Measurements from ENCODE around the gene OSBPL5.

OSBPL5 gene

DNA sequence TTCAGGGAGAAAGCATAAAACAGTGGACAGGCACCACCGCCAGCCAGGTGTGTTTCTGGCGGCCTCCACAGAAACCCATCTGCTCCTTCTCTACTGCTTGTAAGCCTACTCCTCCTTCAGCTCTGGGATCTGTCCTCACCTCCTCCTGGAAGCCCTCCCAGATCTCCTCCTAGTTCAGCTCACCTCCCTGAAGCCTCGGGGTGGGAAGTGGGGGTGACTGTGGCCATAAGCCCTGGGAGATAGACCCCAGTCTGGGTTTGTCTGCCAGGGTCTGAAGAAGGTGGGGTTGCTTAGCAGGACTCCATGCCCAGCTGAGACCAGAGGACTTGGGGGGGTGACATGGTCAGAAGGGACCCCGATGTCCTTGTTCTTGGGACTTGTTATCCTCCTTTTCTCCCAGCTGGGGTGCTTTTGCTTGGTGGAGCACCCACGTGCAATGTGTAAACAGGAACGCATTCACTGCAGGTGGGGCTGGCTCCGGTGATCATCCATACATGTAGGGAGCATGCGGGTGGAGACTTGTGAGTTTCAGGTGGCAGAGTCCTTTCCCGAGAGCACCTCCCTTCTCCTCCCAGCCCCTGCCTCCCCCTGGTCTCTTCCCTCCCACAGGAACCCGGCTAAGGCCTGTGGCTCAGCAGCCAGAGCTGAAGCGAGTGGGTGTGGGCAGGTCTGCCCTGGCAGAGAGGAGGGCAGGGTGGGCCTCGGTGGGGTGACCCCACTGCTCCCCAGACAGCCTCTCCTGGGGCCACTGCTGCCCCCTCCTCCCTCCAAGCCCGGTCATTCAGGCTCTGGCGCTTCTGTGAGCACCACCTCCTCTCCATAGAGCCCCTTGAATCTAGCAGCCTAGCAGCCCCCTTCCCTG lies 27.6 kb upstream of the OSBPL5 start:
- no peak for DNase-seq
- Mint-ChIP-seq H3K4me1 (no peaks in the 10 kb centered on the region), H3K4me3 (no peak overlapping the region), H3K27me3 (no peaks in the 10 kb centered on the region), H3K9me3 (no peaks in the 10 kb centered on the region), H3K36me3 (no peaks in the 10 kb centered on the region), H3K27ac (no peak overlapping the region)
- CTCF ChIA-PET = no interaction called here

DNA sequence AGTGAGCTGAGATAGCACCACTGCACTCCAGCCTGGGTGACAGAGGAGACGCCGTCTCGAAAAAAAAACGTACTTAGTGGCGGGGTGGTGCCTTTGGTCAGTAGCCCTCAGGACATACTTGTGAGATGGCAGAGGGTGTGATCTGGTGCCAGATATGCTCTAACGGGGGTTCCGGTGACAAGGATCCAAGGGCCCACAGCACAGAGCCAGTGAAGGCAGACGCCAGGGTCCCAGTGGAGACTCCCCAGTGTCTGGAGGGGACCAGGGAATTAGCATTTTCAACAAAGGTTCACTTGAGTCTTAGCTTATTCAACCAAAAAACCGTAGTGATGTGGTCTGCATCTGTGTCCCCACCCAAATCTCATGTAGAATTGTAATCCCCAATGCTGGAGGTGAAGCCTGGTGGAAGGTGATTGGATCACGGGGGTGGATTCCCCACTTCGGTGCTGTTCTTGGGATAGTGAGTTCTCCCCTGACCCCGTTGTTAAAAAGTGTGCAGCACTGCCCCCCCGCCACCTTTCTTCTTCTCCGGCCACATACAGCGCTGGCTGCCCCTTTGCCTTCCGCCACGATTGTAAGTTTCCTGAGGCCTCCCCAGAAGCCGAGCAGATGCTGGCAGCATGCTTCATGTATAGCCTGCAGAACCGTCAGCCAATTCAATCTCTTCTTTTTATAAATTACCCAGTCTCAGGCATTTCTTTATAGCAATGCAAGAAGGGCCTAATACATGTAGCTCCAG lies 26.6 kb upstream of the OSBPL5 start:
- DNase-seq = no peak
- H3K27ac Mint-ChIP-seq = no peak overlapping the region
- H3K27me3 Mint-ChIP-seq = no peaks in the 10 kb centered on the region
- no peaks in the 10 kb centered on the region for H3K36me3 Mint-ChIP-seq
- no peak overlapping the region for H3K4me3 Mint-ChIP-seq
- H3K9me3 Mint-ChIP-seq = no peaks in the 10 kb centered on the region
- no peaks in the 10 kb centered on the region for H3K4me1 Mint-ChIP-seq
- CTCF ChIA-PET = no interaction called here

DNA sequence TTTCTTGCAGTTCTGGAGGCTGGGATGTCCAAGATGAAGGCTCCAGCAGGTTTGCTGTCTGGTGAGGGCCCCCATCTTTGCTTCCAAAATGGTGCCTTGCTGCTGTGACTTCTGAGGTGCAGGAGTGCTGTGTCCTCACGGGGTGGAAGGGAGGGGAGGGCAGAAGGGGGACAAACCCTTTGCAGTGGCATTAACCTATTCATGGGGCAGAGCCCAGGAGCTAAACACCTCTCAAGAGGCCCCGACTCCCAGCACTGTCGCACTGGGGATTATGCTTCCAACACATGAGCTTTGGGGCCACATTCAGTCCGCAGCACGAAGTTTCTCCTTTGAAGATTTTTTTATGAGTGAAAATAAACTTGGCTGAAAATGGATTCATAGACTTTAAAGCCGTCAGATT lies 25.5 kb upstream of the OSBPL5 start:
- DNase-seq = no peak
- CTCF ChIA-PET = no interaction called here
- Mint-ChIP-seq H3K9me3 (no peaks in the 10 kb centered on the region), H3K27ac (no peak overlapping the region), H3K36me3 (no peaks in the 10 kb centered on the region), H3K4me3 (no peak overlapping the region), H3K4me1 (no peaks in the 10 kb centered on the region), H3K27me3 (peaks cover 4% of the 10 kb centered on the region)

DNA sequence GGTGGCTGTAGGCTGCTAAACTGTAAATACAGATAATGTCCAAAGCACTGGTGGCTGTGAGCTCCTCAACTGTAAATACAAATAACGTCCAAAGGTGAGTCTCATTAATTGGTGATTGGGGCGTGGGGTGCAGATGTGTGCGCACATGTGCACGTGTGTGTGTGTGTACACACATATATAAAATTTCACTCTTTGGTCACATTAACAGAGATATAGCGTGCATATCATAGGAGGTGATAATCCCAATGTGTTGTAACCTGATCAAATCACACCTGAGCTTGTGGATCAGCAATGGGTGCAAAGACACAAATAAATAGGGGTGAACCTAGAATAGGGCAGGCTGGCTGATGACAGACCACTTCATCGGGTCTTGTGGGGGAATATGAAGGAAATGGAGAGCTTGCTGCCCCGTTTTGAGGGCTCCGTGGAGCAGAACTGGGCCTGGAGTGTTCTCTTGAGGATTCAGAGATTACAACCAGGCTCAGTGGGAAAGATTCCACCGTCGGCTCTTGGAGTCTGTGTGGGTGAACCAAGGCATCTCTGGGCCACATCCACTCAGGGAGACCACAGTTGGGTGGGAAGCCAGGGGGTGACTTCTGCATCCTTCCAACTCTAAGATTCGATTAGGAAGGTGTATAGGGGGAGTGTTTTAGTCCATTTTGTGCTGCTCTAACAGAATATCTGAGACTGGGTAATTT lies 24.9 kb upstream of the OSBPL5 start:
- Mint-ChIP-seq H3K4me3 (no peak overlapping the region), H3K9me3 (no peaks in the 10 kb centered on the region), H3K27ac (no peak overlapping the region), H3K27me3 (peaks cover 4% of the 10 kb centered on the region), H3K4me1 (no peaks in the 10 kb centered on the region), H3K36me3 (no peaks in the 10 kb centered on the region)
- CTCF ChIA-PET = no interaction called here
- no peak for DNase-seq

DNA sequence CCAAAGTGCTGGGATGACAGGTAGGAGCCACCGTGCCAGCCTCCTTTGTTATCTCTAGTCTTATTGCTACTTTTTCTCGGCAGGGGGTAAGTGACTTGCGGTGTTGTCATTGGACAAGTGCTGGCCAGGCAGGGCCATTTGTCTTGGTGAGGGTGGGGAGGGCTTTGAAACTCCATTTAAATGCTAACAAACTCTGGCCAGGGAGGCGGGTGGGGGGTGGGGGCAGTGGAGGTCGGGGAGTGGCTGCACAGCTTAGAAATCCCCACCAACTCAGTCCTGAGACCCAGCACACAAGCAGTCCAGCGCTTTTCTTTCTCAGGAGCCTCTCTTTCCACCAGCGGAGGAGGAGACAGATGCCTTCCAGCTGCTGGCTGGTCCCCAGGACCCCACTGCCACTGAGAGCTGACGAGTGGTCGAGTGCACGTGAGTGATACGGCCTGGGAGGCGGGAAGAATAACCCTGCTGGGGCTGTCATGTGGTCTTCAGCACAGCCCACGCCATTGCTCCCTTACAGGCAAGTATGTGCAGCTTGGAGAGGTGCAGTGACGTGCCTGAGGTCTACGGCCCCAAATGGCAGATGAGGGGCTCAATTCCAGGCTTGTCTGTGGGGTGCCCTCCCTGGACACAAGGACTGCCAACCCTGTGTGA lies 24.2 kb upstream of the OSBPL5 start:
- CTCF ChIA-PET = no interaction called here
- Mint-ChIP-seq H3K4me1 (no peaks in the 10 kb centered on the region), H3K36me3 (no peaks in the 10 kb centered on the region), H3K27ac (no peak overlapping the region), H3K27me3 (peaks cover 4% of the 10 kb centered on the region), H3K4me3 (no peak overlapping the region), H3K9me3 (no peaks in the 10 kb centered on the region)
- peak; percentile 18 for DNase-seq

- H3K4me3 Mint-ChIP-seq = no peak overlapping the region
- H3K27ac Mint-ChIP-seq = no peak overlapping the region
- H3K36me3 Mint-ChIP-seq = no peaks in the 10 kb centered on the region
- no peaks in the 10 kb centered on the region for H3K9me3 Mint-ChIP-seq
- CTCF ChIA-PET = no interaction called here
- DNase-seq = no peak
- no peaks in the 10 kb centered on the region for H3K4me1 Mint-ChIP-seq
- peaks cover 4% of the 10 kb centered on the region for H3K27me3 Mint-ChIP-seq
These were observed 23.5 kb upstream of the OSBPL5 start for GRCh38 chr11:3188496-3189195.

DNA sequence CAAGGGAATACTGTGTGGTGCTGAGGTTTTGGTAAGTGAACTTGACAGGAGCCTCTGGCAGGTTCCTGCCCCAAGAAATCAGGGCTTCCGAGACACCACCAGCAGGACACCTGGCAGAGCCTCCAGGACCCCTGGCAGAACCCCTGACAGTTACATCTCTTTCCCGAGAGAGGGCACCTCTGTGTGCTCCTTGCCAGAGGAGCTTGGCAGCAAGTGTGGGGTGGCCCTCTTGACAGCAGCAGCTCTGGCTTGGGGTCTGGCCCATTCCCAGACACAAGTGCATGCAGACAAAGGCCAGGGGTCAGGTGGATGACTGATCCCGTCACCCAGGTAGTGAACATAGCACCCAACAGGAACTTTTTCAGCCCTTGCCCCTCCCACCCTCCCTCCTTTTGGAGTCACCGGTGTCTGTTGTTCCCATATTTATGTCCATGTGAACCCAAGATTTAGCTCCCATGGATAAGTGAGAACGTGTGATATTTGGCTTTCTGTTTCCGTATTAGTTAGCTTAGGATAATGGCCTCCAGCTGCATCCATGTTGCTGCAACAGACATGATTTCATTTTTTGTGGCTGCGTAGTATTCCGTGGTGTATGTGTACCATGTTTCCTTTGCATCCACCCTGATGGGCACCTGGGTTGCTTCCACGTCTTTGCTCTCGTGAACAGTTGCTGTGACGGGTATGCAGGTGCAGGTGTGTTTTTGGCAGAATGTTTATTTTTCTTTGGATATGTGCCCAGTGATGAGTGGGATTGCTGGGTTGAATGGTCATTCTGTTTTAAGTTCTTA lies 21.2 kb upstream of the OSBPL5 start:
- peaks cover 4% of the 10 kb centered on the region for H3K27me3 Mint-ChIP-seq
- CTCF ChIA-PET = no interaction called here
- no peak for DNase-seq
- H3K4me3 Mint-ChIP-seq = no peak overlapping the region
- H3K36me3 Mint-ChIP-seq = no peaks in the 10 kb centered on the region
- H3K9me3 Mint-ChIP-seq = no peaks in the 10 kb centered on the region
- no peaks in the 10 kb centered on the region for H3K4me1 Mint-ChIP-seq
- no peak overlapping the region for H3K27ac Mint-ChIP-seq

DNA sequence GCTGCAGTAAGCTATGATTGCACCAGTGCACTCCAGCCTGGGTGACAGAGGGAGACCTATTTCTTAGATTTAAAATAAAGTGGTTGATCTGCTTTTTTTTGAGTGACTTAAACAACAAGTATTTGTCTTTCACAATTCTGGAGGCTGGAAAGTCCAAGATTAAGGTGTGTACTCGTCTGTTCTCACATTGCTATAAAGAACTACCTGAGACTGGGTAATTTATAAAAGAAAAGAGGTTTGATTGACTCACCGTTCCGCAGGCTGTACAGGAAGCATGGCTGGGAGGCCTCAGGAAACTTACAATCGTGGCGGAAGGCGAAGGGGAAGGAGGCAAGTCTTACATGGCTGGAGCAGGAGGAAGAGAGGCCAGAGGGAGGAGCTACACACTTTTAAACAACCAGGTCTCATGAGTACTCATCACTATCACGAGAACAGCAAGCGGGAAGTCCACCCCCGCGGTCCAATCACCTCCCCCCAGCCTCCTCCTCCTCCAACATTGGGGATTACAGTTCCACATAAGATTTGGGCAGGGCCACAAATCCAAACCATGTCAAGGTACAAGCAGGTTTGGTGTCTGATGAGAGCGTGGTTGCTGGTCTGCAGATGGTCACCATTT lies 19.7 kb upstream of the OSBPL5 start:
- no peak overlapping the region for H3K4me3 Mint-ChIP-seq
- no peak overlapping the region for H3K27ac Mint-ChIP-seq
- no peaks in the 10 kb centered on the region for H3K9me3 Mint-ChIP-seq
- DNase-seq = no peak
- peaks cover 4% of the 10 kb centered on the region for H3K27me3 Mint-ChIP-seq
- H3K36me3 Mint-ChIP-seq = no peaks in the 10 kb centered on the region
- CTCF ChIA-PET = no interaction called here
- no peaks in the 10 kb centered on the region for H3K4me1 Mint-ChIP-seq

DNA sequence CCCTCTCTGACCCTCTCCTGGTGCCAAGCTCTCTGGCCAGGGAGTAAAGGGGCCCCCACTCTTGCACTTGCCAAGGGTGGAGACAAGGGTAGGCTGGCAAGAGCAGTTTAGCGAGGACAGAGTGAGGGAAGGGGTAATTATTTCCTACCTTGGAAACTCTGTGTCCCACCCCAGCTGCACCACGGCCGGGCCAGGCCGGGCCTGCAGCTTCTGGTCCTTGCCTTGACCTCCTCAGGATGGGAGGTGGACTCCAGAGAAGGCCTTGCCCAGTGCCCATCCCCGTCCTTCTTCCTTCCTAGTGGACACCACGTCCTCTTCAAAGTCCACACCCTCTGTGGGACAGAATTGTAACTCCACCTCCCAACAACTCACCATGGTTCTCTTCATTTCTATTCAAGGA lies 18.4 kb upstream of the OSBPL5 start:
- no peak overlapping the region for H3K4me3 Mint-ChIP-seq
- H3K27me3 Mint-ChIP-seq = peaks cover 4% of the 10 kb centered on the region
- no peaks in the 10 kb centered on the region for H3K36me3 Mint-ChIP-seq
- H3K27ac Mint-ChIP-seq = no peak overlapping the region
- no peaks in the 10 kb centered on the region for H3K9me3 Mint-ChIP-seq
- DNase-seq = no peak
- CTCF ChIA-PET = no interaction called here
- no peaks in the 10 kb centered on the region for H3K4me1 Mint-ChIP-seq

DNA sequence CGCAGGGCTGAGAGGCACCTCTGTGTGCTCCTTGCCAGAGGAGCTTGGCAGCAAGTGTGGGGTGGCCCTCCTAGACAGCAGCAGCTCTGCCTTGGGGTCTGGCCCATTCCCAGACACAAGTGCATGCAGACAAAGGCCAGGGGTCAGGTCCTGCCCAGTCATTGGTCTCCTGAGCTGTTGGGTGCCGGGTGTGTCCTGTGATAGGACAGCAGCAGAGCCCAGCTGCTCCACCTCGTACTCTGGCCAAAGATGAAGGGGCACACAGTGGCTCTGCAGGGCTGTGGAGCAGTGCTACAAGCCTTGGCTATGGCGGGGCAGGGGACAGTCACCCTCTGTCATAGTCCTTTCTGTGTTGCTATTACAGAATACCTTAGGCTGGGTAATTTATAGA lies 17.3 kb upstream of the OSBPL5 start:
- Mint-ChIP-seq H3K36me3 (no peaks in the 10 kb centered on the region), H3K4me1 (no peaks in the 10 kb centered on the region), H3K27ac (no peak overlapping the region), H3K27me3 (peaks cover 4% of the 10 kb centered on the region), H3K9me3 (no peaks in the 10 kb centered on the region), H3K4me3 (no peak overlapping the region)
- CTCF ChIA-PET = no interaction called here
- no peak for DNase-seq

DNA sequence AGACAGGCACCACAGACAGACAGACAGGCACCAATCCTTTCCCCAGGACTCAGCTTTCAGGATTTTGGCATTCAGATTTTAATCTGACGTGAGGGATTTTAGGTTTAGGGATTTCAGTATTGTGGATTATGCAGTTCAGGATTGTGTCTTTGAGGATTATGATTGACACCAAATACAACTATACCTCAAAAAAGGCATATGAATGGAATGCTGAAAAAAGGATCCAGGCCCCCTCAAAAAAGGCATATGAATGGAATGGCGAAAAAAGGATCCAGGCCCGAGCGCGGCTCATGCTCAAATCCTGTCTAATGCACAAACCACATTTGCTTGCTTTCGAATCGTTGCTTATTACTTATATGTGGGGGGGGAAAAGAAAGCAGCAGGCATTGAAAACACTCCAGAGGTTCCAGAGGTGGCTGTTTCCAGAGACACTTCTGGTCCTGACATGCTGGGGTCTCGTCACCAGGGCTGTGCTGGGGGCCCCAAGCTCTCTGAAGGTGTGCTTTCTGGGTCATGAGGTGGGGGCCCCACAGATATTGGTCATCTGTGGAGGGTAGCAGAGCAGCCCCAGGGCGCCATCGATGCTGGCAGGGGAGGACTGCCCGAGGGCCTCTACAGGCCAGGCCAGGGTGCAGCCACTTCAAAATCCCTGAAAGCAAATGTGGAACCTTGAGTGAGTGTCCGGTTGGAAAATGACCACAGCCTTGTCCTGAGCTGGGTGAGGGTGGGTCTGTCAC lies 16.8 kb upstream of the OSBPL5 start:
- peaks cover under 1% of the 10 kb centered on the region for H3K9me3 Mint-ChIP-seq
- peaks cover 4% of the 10 kb centered on the region for H3K27me3 Mint-ChIP-seq
- H3K4me3 Mint-ChIP-seq = no peak overlapping the region
- H3K36me3 Mint-ChIP-seq = no peaks in the 10 kb centered on the region
- peak; percentile 8 for DNase-seq
- no peaks in the 10 kb centered on the region for H3K4me1 Mint-ChIP-seq
- no peak overlapping the region for H3K27ac Mint-ChIP-seq
- CTCF ChIA-PET = no interaction called here

- H3K36me3 Mint-ChIP-seq = no peaks in the 10 kb centered on the region
- no peak overlapping the region for H3K4me3 Mint-ChIP-seq
- peaks cover 8% of the 10 kb centered on the region for H3K9me3 Mint-ChIP-seq
- CTCF ChIA-PET = no interaction called here
- H3K27ac Mint-ChIP-seq = no peak overlapping the region
- peaks cover 3% of the 10 kb centered on the region for H3K27me3 Mint-ChIP-seq
- no peak for DNase-seq
- no peaks in the 10 kb centered on the region for H3K4me1 Mint-ChIP-seq
These were observed 15.8 kb upstream of the OSBPL5 start for GRCh38 chr11:3180869-3181268.

DNA sequence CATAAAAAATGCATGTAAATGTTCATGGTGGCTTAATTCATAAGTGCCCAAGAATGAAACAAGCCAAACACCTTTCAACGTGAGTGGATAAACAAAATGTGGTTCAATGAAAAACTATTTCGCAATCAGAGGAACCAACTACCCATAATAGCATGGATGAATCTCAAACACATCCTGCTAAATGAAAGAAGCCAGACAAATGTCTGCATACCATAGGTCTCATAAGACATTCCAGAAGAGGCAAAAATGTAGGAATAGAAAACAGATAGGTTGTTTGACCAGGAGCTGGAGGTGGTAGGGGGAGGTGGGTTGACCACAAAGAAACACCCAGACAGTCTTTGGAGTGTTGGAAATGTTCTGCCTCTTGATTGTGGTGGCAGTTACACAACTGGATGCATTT lies 13.2 kb upstream of the OSBPL5 start:
- Mint-ChIP-seq H3K36me3 (no peaks in the 10 kb centered on the region), H3K4me3 (no peak overlapping the region), H3K4me1 (no peaks in the 10 kb centered on the region), H3K9me3 (peaks cover 13% of the 10 kb centered on the region), H3K27me3 (peaks cover 7% of the 10 kb centered on the region), H3K27ac (no peak overlapping the region)
- CTCF ChIA-PET = no interaction called here
- no peak for DNase-seq

All from activated naive CD4-positive, alpha-beta T cell treated with anti-CD3 and anti-CD28 coated beads, Interleukin-2, amount 10 ng/mL, durations not matched to agents 7 days and 5 days (primary cell).